HG03095 (cell line): ENCODE measurements around the gene PSMD6.

Source experiments
- ATAC-seq: cut with Tn5 transposase; IDR thresholded peaks from one replicate; pipeline ENCODE4 v1.9.1; 2021; ENCODE audit warnings: moderate library complexity; ENCODE audit not compliant: unreplicated experiment

PSMD6 gene

GRCh38 chr3:64023187-64023860 lies at the start of gene PSMD6:
TSS of gene PSMD6 (minus strand) at chr3:64023494. CDS start at chr3:64023419, 75 bp downstream.
- ATAC-seq, result peak; percentile 98

GRCh38 chr3:64072126-64072525 lies 48.8 kb upstream of the PSMD6 start:
- no peak for ATAC-seq

- no peak for ATAC-seq
Measured at GRCh38 chr3:64070704-64071103, 47.4 kb upstream of the PSMD6 start.

DNA sequence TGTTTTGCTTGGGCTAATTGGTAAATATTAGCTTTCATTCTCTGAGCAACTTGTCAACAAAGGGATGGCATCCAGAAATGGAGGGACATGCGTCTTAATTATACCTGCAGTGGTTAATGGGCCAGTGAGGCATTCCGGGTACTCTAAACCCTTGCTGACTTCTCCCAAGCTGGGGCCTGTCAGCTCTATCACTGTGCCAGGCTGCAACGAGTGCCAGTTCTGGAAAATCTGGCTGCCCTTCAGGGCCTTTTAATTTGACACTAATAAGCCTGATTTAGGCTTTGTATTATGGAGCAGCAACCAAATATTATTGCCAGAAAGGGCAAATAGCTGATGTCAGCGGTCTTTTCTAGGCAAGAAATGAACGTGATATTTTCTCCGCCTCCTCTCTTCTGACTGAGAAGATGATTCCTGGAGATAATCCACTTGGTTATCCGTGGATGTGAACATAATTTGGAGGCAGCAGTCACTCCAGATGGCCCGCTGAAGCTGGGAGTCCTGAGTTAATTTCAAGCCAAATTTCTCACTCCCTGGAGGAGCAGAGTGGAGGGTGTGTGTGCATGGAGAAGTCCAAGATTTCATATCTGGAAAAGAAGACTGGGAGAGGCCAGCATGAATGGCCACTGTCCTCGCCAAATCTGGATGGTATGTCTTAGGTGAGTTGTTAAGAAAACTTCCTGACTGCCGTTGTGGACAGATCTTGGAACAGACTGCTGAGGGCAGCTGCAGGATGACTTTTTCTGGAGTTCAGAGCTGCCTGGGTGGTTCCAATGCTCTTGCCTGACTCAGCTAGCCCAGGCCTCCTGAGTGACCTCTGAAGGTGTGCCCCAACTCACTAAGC lies 44.4 kb upstream of the PSMD6 start:
- ATAC-seq, result no peak

DNA sequence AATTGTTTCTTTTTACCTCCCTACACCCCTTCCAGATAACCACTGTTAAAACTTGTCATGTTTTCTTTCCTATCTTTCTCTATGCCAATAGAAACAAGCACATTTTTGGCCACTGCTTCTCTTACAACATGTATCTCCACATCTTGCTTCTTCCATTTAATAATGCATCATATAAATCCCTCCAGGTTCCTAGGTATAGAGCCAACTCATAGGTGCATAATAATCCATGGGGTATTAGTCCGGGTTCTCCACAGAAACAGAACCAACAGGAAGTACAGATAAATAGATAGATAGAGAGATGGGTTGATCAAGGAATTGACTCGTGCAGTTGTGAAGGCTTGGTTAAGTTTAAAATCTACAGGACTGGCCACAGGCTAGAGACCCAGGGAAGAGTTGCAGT lies 41.5 kb upstream of the PSMD6 start:
- no peak for ATAC-seq

- no peak for ATAC-seq
Measured at GRCh38 chr3:64063983-64064438, 40.7 kb upstream of the PSMD6 start.

GRCh38 chr3:64063207-64063982 lies 40.1 kb upstream of the PSMD6 start:
- no peak for ATAC-seq

DNA sequence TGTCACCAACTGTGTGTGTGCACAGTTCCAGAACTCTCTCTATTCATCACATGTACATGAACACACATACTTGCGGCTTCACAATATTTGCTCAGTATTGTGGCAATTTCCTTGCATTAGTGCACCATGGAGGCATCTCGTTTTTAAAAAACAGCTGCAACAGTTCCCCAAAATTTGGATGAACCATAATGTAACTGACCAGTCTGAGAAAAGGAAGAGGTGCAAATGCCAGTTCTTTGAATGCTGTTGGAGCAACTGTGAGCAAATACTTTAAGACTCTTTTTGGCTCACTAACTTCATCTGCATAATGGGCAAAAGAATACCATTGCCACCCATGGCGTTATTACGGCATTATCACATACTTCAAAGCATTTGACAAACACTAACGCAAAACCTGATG lies 38.3 kb upstream of the PSMD6 start:
- ATAC-seq, result no peak

GRCh38 chr3:64059484-64060175 lies 36.3 kb upstream of the PSMD6 start:
- ATAC-seq, result no peak

DNA sequence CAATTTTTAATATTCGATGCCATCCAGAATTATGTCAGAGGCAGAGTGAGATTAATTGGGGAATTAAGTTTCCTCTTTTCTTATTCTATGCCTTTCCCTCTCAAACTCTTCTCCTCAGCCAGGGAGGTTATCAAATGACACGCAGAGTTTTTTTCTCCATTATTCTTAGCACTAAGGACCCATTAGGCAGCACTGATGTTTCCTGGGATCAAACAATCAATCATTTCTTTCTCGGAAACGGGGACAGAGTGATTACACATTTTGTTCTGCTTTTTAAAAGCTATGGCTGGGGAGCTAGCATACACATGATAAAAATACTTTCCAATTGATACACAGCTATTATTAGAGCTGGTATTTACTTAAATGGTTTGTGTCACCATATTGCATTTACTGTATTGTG lies 35.3 kb upstream of the PSMD6 start:
- ATAC-seq, result no peak

DNA sequence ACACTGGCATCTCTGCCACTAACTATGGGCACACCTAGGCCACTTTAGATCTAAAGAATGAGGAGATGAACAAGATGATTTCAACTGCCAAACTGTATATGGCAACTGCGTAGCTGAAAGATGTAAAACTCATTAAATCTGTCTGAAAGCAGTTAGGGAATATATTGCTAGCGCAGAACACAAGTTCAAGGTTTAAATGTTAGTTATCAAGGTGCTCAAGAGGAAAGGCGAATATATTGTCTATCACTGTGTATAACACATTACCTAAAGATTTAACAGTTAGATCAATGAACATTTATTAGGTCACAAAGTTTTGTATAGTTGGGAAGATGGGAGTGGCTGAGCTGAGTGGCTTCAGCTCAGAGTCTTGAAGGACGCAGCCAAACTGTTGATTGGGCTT lies 33.9 kb upstream of the PSMD6 start:
- ATAC-seq, result no peak

- no peak for ATAC-seq
Measured at GRCh38 chr3:64056606-64057180, 33.4 kb upstream of the PSMD6 start.

DNA sequence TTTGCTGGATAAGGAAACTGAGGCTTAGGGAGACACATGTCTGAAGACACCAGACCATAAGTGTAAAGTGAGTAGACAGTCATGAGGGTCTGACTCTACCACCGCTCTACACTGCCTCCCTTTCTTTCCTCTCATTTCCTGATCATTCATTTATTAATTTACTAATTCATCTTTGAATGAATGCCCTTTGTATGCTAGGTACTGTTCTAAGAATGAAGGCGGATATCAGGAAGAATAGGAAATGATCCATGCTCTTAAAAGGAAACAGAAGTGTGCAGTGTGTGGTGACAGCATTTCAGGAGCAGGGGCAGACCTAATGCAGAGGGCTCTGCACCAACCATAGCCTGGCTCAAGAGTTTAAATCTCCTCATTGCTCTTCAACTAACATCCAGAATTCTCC lies 31.8 kb upstream of the PSMD6 start:
- no peak for ATAC-seq

DNA sequence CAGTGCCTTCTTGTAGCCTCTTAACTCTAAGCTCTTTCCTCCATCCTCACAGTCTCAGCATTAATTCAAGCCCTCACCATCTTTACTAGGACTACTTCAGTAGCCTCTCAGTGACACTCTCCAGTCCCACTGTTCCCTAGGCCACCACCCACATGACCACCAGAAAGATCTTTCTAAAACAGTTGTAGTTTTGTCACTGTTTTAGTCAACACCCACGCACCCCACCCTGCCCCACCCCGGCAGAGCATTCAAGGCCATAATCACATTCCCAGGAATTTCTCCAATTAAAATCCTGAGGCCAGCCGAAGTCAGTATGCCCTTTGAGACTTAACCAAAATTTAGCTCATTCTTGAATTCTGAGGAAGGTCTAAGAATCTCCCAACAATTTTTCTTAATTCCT lies 31.2 kb upstream of the PSMD6 start:
- no peak for ATAC-seq

DNA sequence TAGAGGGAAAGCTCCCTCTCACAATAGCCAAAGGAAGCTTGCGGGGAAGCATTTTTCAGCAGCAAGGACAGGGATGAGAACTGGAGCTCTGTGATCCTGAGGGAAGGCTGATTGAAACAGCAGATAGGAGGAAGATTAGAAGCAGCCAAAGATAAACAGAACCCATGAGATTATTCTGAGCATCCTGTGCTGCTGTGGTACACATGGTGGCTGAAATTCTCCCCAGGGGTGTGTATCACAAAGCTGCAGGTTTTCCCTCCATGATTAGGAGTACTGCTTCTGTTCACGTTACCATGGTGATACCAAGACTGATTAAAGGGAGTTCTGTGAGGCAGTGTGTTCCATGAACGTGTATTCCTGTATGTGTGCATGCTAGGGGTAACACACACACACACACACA lies 30.3 kb upstream of the PSMD6 start:
- no peak for ATAC-seq

DNA sequence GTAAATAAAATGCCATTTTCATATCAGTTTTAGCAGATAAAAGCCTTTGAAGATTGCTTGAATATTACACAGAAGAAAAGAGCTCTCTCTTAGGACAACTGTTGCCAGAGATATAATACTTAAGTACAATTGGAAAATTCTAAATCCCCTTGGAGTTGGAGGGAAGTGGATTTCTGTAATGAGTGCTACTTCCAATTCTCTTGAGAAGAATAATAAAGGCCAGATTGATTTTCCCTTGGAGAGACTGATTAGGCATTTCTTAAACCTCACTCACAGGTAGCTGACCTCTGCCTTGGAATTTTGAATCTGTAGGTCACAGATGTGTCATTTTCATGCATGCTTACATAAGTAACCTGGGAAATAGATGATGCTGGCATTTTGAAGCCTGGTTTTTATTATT lies 29.8 kb upstream of the PSMD6 start:
- ATAC-seq, result no peak

- ATAC-seq, result no peak
Measured at GRCh38 chr3:64049832-64050231, 26.5 kb upstream of the PSMD6 start.

DNA sequence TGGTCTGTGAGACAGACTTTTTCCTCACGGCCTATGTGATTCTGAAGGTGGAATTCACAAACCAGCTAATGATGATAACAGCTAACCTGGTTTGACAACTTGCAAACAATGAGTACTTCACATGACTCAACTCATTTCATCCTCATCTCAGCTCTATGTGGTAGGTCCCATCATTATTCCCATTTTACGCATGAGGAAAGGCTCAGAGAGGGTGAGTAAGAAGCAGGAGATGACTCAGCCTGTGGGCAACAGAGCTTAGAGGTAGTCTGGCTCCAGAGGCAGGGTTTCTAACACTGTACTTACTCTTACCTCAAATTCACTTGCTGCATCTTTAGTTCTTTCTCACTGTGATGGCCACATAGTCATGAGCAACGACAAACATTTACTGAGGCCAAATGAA lies 25.8 kb upstream of the PSMD6 start:
- ATAC-seq, result no peak

DNA sequence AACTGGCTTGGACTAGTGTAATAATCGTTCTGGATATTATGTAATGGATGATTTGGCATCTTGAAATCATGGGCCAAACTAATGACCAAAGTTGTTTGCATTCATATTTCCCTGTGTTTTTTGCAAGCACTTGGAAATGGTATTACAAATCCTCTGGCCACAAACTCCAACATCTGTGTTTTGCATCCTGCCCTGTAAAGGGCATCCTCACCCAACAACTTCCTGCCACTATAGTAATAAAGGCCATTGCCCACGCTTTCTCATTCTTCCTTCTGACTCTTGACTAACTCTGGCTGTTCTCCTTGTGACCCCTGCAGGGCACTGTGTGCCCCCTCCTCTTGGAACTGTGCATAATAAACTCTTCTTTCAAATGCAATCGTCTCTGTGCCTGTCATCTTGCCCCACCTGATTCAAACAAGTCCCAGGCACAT lies 25.4 kb upstream of the PSMD6 start:
- ATAC-seq, result no peak

DNA sequence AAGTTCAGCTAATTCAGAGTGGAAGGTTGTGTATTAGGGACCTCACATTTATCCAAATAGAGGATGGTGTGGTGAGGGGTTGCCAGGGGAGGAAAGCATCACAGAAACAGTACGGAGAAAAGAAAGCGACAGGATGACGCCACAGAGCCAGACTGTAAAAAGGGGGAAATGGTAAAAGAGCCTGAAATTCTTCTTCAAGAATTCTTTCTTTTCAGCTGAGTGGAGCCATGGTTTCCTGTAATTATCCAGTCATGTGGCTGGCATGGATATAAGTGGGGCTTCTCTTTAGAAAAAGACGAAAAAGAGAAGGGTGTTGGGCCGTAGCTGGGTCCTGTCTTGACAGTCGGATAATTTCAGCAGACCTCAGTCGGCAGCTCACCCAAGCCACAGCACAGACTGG lies 24.5 kb upstream of the PSMD6 start:
- no peak for ATAC-seq
